SIG-M5 treated with dmso at 0.1 percent for 504 hours (cell line): ENCODE measurements around the gene CD109.
A peak's percentile ranks its signal among the peaks of the same experiment; 100 is the strongest.
"Not testable (repeated sequence)": the region's sequence is repeated elsewhere in the genome, so short reads cannot be mapped to it uniquely, and the experiment has no call there.

ENCODE experiments used
- DNase-seq: peaks from one replicate; lab custom pipeline; 2025; ENCODE audit not compliant: unreplicated experiment; lab: John Stamatoyannopoulos, UW

Gene CD109

DNA sequence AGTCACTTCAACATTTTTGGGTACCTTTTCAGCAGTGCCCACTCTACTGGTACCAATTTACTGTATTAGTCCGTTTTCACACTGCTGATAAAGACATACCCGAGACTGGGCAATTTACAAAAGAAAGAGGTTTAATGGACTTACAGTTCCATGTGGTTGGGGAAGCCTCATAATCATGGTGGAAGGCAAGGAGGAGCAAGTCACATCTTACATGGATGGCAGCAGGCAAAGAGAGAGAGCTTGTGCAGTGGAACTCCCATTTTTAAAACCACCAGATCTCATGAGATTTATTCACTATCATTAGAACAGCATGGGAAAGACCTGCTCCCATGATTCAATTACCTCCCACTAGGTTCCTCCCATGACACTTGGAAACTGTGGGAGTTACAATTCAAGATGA, 12.4 kb upstream of the CD109 start:
- not testable (repeated sequence) for DNase-seq

DNA sequence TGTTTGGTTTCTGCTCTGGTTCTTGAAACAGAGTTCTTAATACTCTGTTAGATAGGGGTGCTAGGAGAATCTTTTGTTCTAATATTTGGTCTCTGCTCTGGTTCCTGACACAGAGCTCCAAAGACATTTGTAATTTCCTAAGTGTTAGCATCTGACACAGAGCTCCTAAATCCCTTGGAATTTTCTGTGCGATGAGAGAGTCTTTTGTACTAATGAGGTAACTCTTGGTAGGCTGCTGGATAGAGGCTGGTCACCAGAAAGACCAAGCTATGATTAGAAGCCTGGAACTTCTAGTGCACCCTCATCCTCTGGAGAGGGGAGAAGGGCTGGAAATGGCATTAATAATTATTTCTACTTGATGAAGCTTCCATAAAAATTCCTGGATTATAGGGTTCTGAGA, 7.7 kb upstream of the CD109 start:
- no peak for DNase-seq

DNA sequence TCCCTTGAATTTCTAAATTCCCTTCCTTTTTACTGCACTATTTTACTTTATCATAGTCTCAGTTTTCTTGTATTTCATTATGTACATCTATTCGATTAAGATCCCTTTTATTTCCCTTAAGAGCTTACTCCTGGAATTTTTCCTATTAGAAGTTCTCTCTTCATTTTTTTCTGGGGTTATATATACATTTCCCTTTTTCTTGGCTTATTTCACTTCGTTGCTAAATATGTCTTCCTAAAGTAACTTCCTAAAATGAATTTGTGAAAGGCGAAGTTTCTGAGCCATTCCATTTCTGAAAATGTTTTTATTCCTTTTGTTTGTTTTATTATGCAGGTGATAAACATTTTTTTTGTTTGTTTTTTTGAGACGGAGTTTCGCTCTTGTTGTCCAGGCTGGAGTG, 5.9 kb upstream of the CD109 start:
- DNase-seq, result no peak

DNA sequence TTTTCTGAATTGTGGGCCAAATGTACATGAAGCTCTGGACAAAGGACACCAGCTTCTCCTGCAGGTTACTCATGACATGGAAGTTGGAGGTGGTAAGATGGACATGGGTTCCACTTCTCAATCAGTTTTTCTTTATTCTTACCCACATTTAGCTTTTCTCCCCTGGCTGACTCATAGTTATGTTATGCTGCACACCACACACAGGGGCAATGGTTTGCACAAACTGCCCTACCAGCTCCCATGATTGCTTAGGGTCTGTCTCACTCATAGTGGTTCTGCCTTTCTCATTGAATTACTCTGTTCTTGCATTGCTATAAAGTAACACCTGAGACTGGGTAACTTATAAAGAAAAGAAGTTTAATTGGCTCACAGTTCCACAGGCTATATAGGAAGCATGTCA, 4.5 kb upstream of the CD109 start:
- DNase-seq, result no peak

DNA sequence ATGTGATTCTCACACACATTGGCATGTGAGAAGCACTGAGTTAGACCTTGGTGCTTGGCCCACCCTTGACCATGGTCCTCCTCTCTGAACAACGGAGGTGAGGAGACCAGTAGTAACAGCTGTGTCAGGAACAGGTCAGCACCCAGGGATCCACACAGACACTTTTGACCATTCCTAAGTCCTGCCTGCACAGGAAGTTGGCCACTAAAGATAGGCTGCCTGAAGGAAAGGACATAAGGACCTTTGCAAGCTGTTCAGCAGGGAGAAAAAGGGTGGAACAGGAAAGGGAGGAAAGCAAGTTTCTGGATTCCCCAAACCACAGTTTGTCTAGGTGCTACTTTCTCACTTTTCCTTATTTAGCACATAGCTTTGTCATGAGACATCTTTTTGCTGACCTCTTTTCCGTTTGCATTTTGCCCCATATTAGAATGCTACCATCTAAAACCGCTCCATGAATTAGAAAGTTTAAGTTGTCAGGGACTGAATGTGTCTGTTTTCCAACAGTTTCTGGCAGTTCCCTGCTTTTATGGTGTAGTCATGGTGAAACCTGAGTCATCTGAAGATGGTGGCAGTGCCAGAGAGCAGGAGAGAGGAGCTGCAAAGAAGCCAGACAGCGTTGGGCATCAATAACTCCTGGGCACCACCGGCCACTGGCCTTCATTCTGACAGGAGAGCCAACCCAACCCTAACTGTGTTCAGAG, 1.1 kb upstream of the CD109 start:
- no peak for DNase-seq

DNA sequence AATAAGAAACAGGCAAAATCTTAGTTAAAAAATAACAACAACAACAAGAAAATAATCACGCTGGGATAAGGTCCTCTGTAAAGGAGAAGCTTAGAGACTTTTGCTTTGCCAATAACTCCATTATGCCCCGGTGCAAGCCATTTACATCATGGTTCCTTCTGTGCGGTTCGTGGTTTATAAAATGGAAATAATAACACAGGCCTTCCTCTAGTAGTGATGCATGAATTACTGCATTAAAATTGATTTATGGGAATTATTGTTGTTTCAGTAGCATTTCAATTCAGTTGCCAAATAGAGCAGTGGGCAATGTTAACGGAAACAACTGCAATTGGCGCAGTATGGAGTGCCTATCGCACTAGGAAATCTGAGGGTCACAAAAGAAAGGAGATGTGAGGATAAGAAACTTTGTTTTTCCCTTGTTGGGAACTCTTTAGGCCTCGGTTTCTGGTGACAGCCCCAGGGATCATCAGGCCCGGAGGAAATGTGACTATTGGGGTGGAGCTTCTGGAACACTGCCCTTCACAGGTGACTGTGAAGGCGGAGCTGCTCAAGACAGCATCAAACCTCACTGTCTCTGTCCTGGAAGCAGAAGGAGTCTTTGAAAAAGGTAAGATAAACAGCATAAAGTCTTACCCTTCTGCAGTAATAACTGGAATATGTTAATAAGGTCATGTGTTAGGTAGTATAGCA, 1.1 kb downstream of the CD109 start:
- DNase-seq, result no peak

DNA sequence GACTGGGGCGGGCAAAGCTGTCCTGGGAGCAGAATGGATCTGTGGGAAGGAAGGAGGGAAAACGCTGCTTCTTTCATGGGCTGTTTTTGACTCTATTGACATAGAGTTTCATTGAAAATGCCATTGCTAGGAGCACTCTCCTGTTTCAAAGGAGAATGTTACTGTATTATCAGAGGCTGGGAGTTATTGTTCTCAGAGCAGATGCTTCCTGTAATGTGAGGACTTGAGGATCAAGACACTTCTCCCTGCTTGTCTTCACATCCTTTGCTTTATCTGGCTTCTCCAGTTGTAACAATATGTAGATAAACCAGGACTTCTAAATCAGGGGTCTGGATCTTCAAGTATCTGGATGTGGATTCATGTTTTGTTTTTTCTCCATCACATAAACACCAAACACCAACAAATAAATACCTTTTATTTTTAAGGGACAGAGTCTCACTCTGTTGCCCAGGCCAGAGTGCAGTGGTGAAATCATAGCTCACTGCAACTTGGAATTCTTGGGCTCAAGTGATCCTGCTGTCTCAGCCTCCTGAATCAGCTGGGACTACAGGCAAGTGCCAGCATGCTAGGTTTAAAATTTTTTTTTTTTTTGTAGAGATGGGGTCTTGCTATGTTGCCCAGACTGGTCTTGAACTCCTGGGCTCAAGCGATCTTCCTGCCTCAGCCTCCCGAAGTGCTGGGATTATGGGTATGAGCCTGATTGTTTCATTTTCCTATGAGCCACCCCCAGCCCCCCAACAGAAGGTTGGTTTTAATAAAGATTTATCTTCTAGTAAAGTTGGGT, 3.9 kb downstream of the CD109 start:
- no peak for DNase-seq

DNA sequence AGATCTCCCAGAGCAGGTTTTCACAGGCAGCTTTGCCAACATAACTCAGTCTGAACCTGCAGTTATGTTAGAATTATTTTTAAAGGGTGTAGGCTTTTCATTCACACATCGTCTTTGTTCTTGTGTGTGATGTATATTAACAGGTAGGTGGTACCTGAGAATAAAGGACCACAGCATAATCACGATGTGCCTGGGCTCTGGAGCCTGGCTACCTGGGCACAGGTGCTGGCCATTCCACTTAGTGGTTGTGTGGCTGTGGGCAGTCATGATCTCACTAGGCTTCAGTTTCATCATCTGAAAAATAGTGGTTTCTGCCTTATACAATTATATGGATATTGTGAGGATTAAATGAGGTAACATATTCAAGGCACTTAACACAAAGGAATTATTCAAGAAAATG, 6.4 kb downstream of the CD109 start:
- no peak for DNase-seq

DNA sequence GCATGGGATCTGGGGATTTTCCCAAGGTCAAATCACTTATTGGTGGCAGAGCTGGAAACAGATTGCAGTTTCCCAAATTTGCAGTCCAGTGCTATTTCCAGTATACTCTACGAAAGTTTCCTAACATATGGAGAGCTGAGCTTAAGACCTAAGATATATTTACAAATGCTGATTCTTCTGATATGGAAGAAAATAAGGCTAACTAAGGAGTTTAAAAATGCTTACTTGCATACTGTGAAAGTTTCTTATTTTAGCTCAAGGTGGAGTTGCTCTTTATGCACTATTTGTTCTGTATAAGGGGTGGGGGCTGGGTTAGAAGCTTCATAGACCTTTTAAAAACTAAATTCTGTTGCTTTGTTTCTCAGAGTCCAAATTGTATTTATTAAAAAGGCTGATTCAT, 7.5 kb downstream of the CD109 start:
- DNase-seq, result no peak

DNA sequence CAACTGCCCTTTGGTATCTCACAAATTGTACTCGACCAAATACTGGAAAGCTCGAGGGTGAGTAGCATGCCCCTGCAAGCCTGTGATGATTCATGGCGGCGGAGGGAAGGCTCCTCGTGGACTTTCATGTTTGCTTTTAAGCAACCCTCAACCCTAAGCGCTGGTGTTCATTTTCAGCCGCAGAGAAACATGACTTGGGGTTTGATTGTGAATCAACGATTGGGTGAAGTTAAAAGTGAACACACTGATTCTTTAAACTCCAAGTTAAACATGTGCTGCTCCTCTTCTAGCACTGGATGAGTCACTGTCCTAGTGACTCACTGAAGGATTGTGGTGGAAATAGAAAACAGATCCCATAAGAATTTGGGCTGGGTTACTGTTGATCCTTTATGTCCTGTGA, 8.3 kb downstream of the CD109 start:
- peak; percentile 15 for DNase-seq

DNA sequence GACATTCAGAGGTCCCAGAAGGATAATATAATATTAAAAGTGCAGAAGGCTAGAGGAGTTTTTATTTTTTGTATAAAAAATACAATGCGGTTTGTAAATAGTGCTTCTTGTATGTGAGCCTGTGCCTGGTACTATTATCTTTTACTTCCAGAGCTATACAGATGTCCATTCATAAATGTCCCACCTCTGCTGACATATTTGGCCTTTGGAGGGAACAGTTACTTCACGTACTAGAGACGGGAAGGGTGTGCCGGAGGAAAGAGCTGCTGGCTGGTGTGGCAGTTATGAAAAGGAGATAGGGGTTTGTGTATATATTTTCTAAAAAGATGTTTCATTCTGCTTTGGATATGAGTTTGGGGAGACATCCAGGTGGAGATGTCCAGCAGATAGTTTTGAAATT, 8.8 kb downstream of the CD109 start:
- DNase-seq, result no peak

DNA sequence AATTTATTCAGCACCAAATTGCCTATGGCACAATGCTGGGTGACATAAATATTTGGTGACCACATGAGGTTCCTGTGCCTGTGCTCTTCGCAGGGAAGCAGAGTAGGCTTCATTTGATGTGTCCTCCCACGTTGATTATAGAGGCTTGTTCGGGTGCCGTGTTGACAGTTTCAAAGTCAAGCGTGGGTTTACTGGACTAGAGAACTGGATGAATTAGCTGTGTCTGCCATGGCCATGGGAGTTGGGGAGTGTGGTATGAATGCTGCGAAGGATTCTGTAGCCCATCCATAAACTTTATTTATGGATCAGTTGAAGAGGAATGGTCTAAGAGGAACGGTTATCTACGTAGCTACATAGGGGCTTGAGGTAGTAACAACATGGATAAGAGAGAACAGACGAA, 11.0 kb downstream of the CD109 start:
- no peak for DNase-seq

DNA sequence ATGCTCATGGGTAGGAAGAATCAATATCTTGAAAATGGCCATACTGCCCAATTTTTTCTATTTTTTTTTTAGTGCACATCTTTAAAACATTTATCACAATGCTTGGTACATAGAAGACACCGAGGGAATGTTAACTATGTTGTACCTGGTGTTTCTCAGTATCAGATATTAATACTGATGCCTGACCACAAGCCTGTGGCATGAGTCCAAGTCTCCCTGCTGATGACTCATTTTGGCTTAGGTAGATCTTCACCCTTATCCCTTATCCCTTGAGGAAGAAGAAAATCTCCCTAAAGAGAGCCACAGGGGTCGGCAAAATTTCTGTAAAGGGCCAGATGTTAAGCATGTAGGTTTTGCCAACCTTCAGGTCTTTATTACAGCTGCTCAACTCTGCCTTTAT, 14.5 kb downstream of the CD109 start:
- no peak for DNase-seq

DNA sequence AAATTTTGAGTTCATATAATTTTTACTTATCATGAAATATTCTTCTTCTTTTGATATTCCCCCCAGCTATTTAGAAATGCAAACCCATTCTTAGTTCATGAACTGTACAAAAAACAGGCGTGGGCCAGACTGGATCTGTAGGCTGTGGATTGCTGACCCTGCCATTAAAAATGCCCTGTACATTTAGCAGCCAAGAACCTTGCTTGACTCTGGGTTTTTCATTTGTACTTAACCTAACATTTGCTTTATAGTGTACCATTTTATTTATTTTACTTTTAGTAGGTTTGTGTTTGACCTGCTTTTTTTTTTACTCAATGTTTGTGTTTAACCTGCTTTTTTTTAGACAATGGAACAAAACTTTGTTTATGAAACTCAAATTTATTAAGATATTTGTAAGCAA, 14.9 kb downstream of the CD109 start:
- DNase-seq, result no peak

DNA sequence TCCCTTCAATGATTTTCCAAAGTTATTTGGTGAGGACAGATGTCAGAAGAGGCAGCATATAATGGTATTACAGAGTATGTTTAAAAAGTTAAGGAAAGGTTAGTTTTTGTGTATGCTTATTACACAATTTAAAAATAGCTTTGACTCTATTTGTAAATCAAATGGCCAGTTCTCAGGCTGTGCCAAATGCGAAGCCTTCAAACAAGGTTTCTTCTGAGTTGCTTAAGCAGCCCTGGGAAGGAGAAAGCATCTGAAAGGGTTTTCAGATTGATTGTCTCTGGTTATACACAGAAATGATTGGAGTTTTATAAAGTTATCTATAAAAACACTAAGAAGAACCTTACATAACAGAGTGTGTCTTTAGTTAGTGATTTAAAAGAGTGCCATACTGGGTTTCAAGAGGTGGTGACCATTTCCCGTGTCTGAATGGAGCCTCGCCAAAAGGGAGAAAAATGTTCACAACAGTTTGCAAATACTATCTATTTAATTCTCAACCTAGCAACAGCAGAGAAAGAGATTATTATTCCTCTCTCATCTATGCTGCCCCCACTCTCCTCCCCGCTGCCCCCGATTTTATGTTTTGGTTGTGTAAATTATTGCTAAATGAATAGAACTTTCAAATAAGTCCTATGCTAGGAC, 16.7 kb downstream of the CD109 start:
- no peak for DNase-seq

DNA sequence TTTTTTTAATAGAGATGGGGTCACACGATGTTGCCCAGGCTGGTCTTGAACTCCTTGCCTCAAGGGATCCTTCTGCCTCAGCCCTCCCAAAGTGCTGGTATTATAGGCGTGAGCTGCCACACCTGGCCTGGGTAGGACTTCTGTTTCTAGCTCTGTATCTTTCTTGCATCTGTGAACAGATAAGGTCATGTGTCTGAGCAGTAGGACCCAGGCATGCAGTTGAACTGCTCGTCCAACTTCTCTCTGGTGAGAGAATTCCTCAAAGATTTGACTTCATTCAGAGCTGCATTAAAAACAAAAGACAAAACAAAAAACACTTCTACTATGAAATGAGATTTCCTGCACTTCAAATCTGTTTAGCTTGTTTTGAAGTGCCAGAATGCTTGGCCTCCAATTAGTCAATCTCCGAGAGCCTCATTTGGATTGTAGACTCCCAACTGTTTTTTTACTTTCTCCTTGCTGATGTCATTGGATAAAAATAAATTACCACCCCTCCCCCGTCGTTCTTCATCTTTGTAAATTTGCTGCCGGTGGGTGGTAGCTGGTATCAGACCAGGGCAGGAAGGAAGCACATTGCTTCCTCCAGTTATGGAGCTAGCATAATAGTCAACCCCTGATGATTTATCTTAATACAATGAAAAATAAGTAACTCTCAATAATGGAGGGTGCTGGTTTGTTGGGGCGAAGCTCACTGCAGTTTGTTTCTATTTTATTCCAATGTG, 17.6 kb downstream of the CD109 start:
- no peak for DNase-seq

DNA sequence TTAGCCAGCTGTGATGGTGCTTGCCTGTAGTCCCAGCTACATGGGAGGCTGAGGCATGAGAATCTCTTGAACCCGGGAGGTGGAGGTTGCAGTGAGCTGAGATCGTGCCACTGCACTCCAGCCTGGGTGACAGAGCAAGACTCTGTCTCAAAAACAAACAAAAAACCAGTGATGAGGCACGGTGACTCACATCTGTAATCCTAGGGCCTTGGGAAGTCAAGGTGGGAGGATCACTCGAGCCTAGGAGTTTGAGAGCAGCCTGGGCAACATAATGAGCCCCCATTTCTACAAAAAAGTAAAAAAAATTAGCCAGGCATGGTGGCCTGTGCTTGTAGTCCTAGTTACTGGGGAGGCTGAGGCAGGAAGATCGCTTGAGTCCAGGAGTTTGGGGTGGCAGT, 19.1 kb downstream of the CD109 start:
- DNase-seq, result not testable (repeated sequence)

DNA sequence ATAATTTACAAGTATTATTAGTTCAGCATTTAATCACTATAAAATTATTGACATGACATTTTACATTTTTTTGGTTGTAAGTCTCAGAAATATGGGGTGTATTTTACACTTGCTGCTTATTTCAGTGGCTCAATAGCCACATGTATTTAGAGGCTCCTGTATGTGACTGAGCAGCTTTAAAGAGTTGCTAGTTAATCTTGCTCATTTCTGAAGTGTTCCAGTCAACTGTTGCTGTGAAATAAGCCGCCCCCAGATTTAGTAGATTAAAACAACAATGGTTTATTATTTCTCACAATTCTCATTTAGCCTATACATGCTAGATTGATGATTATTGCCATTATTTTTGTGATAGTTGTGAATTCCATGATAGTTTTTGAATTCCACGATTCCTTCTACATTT, 23.0 kb downstream of the CD109 start:
- DNase-seq, result no peak

DNA sequence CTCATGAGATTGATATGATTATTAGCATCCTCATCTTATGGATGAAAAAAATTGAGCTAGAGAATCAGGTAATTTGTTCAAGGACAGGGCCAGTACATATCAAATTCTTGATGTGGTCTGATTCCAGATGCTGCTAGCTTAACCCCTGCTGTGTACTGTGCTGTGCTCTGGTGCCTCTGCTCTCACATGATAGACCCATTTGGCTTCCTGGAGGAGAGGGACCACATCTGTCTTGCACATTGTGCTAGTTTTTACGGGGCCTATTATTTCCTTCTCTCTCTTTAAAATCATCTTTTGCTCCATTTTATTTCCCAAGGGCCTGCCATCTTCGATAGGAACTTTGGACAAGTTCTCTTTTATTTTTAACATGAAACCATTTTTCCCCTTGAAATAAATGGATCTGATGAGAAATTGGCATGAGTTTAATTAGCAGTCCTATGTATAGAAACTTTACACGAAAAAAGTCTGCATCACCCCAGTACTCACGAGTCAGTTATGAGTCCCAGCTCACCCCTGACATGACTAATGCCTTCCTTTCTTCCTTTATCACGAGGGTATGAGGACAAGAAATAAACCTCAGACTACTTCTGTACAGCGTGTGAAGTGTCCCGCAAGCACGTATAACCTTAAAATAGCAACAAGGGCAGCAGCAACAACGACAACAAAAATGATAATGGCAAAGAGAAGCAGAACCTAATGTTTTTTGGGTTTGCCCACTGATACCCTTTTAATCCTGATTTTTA, 26.5 kb downstream of the CD109 start:
- peak; percentile 36 for DNase-seq

DNA sequence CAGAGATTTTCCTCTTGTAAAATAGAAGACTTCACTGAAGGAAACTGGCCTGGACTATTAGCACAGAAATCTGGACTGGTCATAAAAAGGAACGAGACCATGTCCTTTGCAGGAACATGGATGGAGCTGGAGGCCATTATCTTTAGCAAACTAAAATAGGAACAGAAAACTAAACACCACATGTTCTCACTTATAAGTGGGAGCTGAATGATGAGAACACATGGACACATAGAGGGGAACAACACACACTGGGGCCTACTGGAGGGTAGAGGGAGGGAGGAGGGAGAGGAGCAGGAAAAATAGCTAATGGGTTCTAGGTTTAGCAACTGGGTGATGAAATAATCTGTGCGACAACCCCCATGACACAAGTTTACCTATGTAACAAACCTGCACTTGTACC, 27.5 kb downstream of the CD109 start:
- DNase-seq, result not testable (repeated sequence)
